Activated CD4-positive, alpha-beta T cell treated with anti-CD3 and anti-CD28 coated beads, Interleukin-2, amount 10 ng/mL, durations not matched to agents 24 days and 14 days (primary cell): ENCODE data around the gene CCDC183. TPM values are rescaled to one million over a fixed set of nuclear protein-coding genes. Genes with fewer than 3 reads are reported as not detected.

Experiments
- DNase-seq: peaks from one replicate; pipeline ENCODE4 v3.0.0; 2022
- H3K27ac Mint-ChIP-seq: one replicate; pipeline ENCODE4 v1.8.0; 2022; ENCODE audit warnings: mild to moderate bottlenecking, mixed read lengths
- H3K27me3 Mint-ChIP-seq: one replicate; pipeline ENCODE4 v1.8.0; 2022; ENCODE audit warnings: mixed read lengths
- H3K36me3 Mint-ChIP-seq: one replicate; pipeline ENCODE4 v1.8.0; 2022; ENCODE audit warnings: low read depth, mild to moderate bottlenecking, mixed read lengths
- H3K4me1 Mint-ChIP-seq: one replicate; pipeline ENCODE4 v1.8.0; 2021; ENCODE audit warnings: mixed read lengths
- H3K4me3 Mint-ChIP-seq: one replicate; pipeline ENCODE4 v1.8.0; 2022; ENCODE audit warnings: mild to moderate bottlenecking, moderate library complexity, mixed read lengths
- H3K9me3 Mint-ChIP-seq: one replicate; pipeline ENCODE4 v1.8.0; 2021; ENCODE audit warnings: mixed read lengths
- intact Hi-C: fragments of 100-400 bp; cut with micrococcal nuclease; formaldehyde crosslinking; loops from one replicate; pipeline ENCODE4 v1.15.1; 2023
- total RNA-seq: library from RNA; stranded (reverse); gene quantifications from 2 replicates; pipeline ENCODE4 v1.2.3, GENCODE V29; 2022

Gene CCDC183
- total RNA-seq, 1 donor from 2014 or later, result 0.42 TPM

- H3K27ac Mint-ChIP-seq, result peak overlapping the region; percentile 29
- peaks cover 5% of the 10 kb centered on the region for H3K27me3 Mint-ChIP-seq
- H3K9me3 Mint-ChIP-seq, result no peaks in the 10 kb centered on the region
- DNase-seq, result no peak
- intact Hi-C loops, result loop anchor here (2.0 to 10.0 kb wide), 3 partner anchors 13 to 96 kb away; partner anchors contain the start of gene TRAF2
- peak overlapping the region; percentile 91 for H3K4me3 Mint-ChIP-seq
- H3K4me1 Mint-ChIP-seq, result peaks cover 31% of the 10 kb centered on the region
- H3K36me3 Mint-ChIP-seq, result peaks cover 20% of the 10 kb centered on the region
Observed at GRCh38 chr9:136806067-136806466, 9.9 kb downstream of the CCDC183 start.

GRCh38 chr9:136806631-136807201 is 10.6 kb downstream of the CCDC183 start:
- Mint-ChIP-seq H3K4me3 (peak overlapping the region; percentile 91), H3K27ac (peak overlapping the region; percentile 93), H3K4me1 (peaks cover 30% of the 10 kb centered on the region), H3K27me3 (peaks cover 2% of the 10 kb centered on the region), H3K36me3 (peaks cover 22% of the 10 kb centered on the region), H3K9me3 (no peaks in the 10 kb centered on the region)
- intact Hi-C loops, result loop anchor here (2.0 to 10.0 kb wide), 3 partner anchors 14 to 96 kb away; partner anchors contain the start of gene TRAF2
- DNase-seq, result no peak

DNA sequence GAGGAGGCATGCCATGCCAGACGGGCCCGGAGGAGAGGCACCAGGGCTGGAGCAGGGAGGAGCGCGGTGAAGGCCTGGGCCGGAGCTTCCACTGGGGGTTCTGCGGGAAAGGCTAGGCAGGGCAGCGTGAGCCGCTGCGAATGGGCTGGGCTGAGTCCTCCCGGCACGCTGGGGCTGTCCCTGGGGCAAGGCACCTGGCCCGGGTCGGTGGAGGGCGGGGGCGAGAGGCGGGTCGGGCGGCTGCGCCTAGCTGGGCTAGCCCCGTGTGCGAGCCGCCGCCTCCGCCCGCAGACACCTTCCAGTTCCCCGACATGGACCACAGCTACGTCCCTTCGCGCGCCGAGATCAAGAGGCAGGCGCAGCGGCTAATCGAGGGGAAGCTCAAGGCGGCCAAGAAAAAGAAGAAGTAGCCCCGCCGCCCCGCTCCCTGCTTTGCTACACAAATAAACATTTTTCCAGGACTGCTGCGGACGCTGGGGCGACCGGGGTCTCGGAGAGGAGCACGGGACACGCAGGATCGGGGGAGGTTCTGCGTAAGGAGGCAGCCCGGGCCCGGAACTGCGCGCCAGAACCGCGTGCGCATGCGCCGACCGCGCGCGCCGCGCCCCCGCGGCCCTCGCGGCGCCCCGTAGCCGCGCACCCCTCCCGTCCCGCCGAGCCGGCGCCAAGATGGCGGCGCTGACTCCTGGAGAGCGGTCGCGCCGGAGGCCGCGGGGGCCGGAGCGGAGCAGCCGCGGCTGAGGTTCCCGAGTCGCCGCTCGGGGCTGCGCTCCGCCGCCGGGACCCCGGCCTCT is 11.3 kb downstream of the CCDC183 start, which contains the start of gene RABL6:
Gene RABL6, plus strand, starts transcription at position 668 of the 794 bp plus-strand sequence. CDS start 249 bp downstream, outside the sequence.
- Mint-ChIP-seq H3K4me3 (peak within 1 kb of the TSS; percentile 91), H3K27ac (peak within 1 kb of the TSS; percentile 93), H3K27me3 (no peaks in the 10 kb centered on the region), H3K4me1 (peaks cover 36% of the 10 kb centered on the region), H3K36me3 (peaks cover 22% of the 10 kb centered on the region), H3K9me3 (no peaks in the 10 kb centered on the region)
- DNase-seq, result peak; percentile 96
- intact Hi-C loops, result loop anchor here (2.0 to 10.0 kb wide), 3 partner anchors 15 to 95 kb away; partner anchors contain the start of gene TRAF2

GRCh38 chr9:136808075-136808805 is 12.1 kb downstream of the CCDC183 start:
- Mint-ChIP-seq H3K27ac (peak overlapping the region; percentile 86), H3K36me3 (peaks cover 29% of the 10 kb centered on the region), H3K27me3 (no peaks in the 10 kb centered on the region), H3K9me3 (no peaks in the 10 kb centered on the region), H3K4me3 (peak overlapping the region; percentile 83), H3K4me1 (peaks cover 43% of the 10 kb centered on the region)
- DNase-seq, result peak; percentile 81
- intact Hi-C loops, result loop anchor here (5.0 to 10.0 kb wide), 2 partner anchors 77 to 94 kb away; partner anchors contain the start of gene TRAF2

GRCh38 chr9:136808806-136809158 is 12.6 kb downstream of the CCDC183 start:
- Mint-ChIP-seq H3K4me1 (peaks cover 47% of the 10 kb centered on the region), H3K36me3 (peaks cover 33% of the 10 kb centered on the region)

GRCh38 chr9:136814725-136815421 is 18.7 kb downstream of the CCDC183 start:
- peaks cover 37% of the 10 kb centered on the region for H3K36me3 Mint-ChIP-seq
- DNase-seq, result no peak
- no peak overlapping the region for H3K4me3 Mint-ChIP-seq
- intact Hi-C loops, result no loop called here
- H3K27ac Mint-ChIP-seq, result no peak overlapping the region
- H3K9me3 Mint-ChIP-seq, result no peaks in the 10 kb centered on the region
- peaks cover 27% of the 10 kb centered on the region for H3K4me1 Mint-ChIP-seq
- H3K27me3 Mint-ChIP-seq, result no peaks in the 10 kb centered on the region

More at GRCh38 chr9:136808806-136809158, 12.6 kb downstream of the CCDC183 start:
- Mint-ChIP-seq H3K27me3 (no peaks in the 10 kb centered on the region), H3K27ac (peak overlapping the region; percentile 86), H3K4me3 (peak overlapping the region; percentile 83), H3K9me3 (no peaks in the 10 kb centered on the region)
- DNase-seq, result no peak
- intact Hi-C loops, result loop anchor here (5.0 to 10.0 kb wide), 2 partner anchors 76 to 94 kb away; partner anchors contain the start of gene TRAF2

- H3K27ac Mint-ChIP-seq, result no peak overlapping the region
- H3K4me1 Mint-ChIP-seq, result peaks cover 24% of the 10 kb centered on the region
- H3K4me3 Mint-ChIP-seq, result no peak overlapping the region
- DNase-seq, result no peak
- H3K27me3 Mint-ChIP-seq, result no peaks in the 10 kb centered on the region
- intact Hi-C loops, result no loop called here
- H3K36me3 Mint-ChIP-seq, result peaks cover 34% of the 10 kb centered on the region
- no peaks in the 10 kb centered on the region for H3K9me3 Mint-ChIP-seq
Observed at GRCh38 chr9:136815422-136815782, 19.3 kb downstream of the CCDC183 start.

DNA sequence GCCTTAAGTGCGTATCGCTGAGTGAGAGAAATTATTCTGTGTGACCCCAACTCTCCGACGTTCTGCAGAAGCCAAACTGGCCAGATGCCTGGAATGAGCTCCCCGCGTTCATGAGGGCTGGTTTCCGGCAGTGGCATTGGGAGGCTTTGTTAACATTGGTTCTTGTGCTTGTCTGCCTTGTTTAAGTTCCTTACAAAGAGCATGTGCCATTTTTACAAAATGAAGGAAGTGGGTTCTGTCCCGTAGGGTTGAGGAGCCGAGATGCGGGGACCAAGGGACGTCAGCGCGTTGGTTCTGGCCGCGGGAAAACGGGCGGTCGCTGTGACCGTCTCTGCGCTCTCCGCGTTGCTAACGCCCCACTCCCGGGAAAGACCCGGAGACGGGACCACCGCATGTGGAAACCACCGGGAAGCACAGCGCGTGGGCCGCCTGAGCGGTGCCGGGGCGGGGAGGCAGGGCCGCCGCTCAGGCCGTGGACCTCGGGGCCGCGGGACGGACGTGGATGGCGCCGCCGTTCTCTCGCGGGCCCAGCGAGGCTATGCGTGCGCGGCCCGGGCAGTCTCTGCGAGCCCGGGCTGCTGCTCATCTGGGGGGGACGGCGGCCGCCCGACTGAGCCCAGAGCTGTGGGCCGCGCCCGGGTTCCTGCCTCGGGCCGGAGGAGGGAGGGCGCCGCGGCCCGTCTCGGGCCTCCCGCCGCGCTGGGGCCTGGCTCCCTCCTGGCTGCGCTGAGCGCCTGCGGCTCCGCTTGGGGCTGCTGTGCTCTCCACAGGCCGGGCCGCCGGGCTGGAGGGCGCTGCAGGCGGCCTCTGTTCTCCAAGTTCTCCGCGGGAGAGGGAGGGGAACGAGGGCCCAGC is 25.1 kb downstream of the CCDC183 start:
- Mint-ChIP-seq H3K4me1 (peaks cover 3% of the 10 kb centered on the region), H3K27ac (no peak overlapping the region), H3K9me3 (no peaks in the 10 kb centered on the region), H3K36me3 (peaks cover 18% of the 10 kb centered on the region), H3K4me3 (no peak overlapping the region), H3K27me3 (no peaks in the 10 kb centered on the region)
- DNase-seq, result no peak
- intact Hi-C loops, result no loop called here

DNA sequence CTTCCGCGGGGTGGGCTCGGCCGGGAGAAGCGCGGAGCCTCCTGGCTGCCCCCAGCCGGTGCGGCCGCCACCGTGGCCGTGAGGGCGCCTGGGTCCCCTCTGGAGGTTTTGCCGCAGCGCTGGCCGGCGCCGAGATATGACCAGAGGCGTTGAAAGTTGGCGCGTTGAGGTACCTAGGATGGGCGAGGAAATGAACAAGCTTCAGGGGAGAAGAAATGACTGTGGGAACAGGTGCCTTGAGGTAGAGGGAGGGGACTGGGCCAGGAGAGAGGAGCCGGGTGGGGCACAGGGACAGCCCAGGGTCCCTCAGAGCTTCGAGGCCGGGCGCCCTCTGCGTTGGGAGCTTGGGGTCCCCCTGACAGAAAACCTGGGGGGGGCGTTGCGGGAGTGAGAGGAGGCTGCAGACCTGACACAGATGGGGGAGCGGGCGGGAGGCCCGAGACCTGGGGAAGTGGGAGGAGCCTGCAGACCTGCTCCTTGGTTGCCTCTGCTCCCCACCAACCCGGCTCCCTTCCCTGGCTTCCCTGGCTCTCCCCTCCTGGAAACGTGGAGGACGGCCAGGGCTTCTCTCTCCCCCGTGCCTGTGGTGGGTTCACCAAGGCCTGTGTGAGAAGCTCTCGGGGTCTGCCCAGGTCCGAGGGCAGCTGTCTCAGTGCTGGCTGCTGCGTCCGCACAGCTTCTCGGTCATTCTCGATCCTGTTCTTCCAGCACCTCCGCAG is 25.8 kb downstream of the CCDC183 start:
- peaks cover 17% of the 10 kb centered on the region for H3K36me3 Mint-ChIP-seq
- peaks cover 3% of the 10 kb centered on the region for H3K4me1 Mint-ChIP-seq
- H3K27ac Mint-ChIP-seq, result no peak overlapping the region
- no peaks in the 10 kb centered on the region for H3K27me3 Mint-ChIP-seq
- no peak overlapping the region for H3K4me3 Mint-ChIP-seq
- intact Hi-C loops, result no loop called here
- DNase-seq, result no peak
- no peaks in the 10 kb centered on the region for H3K9me3 Mint-ChIP-seq

DNA sequence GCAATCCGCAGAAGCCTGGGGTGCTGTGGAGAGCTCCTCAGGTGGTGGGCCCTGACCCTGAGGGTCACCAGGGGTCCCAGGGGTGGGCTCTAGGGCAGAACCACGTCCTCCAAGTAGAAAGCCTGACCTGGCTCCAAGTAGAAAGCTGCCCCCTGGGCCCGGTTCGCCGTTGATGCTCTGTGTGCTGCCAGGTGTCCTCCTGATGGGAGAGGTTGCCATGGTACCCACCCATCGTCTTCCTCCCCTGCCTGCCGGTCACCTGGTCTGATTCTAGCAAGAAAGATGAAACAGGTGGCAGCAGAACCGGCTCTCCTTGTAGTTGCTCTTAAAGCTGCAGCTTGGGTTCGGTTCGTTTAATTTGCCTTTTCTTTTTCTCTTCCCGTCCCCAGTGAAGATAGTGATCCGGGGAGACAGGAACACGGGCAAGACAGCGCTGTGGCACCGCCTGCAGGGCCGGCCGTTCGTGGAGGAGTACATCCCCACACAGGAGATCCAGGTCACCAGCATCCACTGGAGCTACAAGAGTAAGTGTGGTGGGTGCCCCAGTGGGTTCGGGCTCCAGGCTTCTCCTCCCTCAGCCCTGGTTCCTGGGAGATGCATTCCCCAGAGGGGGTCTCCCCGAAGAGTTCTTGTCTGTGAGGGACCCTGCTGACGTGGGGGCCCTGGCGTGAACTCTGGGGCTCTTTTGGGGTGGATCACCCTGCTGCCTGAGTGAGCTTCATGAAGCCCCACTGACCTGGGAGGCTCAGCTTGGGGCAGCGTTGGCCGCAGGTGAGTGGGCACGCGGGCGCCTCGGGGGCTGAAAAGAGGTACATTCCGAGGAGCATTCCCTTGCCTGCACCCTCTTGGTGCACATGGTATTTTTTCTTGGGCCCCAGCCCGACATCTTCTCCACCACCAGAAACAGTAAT is 27.3 kb downstream of the CCDC183 start:
- intact Hi-C loops, result no loop called here
- Mint-ChIP-seq H3K4me1 (peaks cover 3% of the 10 kb centered on the region), H3K27ac (no peak overlapping the region), H3K4me3 (no peak overlapping the region), H3K9me3 (no peaks in the 10 kb centered on the region), H3K36me3 (peaks cover 14% of the 10 kb centered on the region), H3K27me3 (no peaks in the 10 kb centered on the region)
- DNase-seq, result no peak

DNA sequence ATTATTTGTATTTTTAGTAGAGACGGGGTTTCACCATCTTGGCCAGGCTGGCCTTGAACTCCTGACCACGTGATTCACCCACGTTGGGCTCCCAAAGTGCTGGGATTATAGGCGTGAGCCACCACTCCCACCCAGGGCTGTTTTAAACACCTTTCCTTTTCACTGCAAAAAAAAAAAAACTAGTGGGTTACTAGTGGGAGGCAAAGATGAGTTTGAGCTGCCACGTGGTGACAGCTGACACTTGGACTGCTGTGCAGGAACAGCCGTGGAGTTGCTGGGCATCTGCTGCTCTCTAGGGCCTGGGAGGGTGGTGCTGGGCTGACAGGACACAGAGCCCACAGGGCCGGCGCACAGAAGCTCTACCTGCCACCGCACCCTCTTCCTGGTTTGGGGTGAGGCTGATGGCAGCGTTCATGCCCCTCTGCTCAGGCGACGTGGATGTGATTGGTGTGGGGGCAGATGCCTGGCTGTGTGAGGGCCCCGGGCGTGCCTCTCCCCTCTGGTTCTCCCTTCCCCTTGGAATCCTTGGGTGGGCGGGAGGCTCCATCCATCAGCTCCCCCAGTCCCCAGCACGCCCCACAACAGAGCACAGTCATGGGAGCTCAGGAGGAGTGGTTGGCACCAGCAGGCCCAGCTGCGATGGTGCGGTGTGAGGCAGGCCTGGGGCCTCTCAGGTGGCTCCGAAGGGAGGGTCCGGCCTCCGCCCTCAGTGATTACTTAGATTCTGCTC is 28.5 kb downstream of the CCDC183 start:
- Mint-ChIP-seq H3K4me1 (peaks cover 3% of the 10 kb centered on the region), H3K9me3 (no peaks in the 10 kb centered on the region), H3K27ac (no peak overlapping the region), H3K4me3 (no peak overlapping the region), H3K36me3 (peaks cover 20% of the 10 kb centered on the region), H3K27me3 (no peaks in the 10 kb centered on the region)
- intact Hi-C loops, result no loop called here
- no peak for DNase-seq
